AG08395 (cell line): ENCODE measurements around the gene CROCC2.

Experiments used
- DNase-seq: peaks from one replicate; pipeline ENCODE4 v3.0.0; 2012; ENCODE audit warnings: mixed read lengths, low spot score

CROCC2 gene

DNA sequence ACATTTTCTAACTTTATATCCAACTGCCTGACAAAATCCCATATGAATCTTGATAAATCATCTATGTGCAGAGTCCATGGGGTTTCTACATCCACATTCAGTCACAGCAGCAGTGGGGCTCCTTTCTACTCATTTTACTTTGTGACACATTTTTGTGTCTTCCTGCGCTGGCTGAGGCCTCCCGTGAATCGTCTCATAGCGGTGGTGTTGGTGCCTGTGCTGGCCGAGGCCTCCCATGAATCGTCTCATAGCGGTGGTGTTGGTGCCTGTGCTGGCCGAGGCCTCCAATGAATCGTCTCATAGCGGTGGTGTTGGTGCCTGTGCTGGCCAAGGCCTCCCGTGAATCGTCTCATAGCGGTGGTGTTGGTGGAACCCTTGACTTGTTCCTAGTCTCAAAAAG lies 109.3 kb downstream of the CROCC2 start:
- DNase-seq, result no peak

DNA sequence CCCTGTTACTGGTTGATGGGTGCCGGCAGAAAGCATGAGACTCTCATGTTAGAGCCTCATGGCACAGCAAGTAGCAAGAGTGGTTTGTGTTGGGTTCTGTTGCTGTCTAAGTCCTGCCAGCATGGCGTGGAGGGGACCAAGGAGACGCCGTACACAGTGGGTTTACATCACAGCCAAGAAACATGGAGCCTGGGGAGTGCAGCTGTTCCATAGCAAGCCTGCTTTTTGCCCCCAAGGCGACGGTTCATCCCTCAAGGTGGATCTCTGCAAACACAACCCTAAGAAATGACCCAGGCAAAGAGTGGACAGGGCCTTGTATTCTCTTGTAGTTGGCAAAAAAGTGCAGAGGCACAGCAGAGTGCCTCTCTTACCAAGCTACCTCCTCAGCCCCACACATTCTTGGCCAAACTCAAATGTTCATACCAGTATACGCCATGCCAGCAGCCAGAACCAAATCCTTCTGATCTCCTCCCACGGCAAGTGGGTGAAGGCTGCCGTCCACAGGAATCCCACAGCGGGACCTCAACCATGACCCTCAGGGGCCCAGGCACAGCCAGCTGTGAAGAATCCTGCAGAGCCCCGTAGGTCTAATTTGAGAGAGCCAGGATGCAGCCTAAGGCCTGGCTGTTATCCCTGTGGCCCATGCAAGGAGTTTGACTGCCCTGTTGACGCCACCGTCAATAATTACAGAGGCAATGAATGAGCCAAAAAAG lies 111.2 kb downstream of the CROCC2 start:
- no peak for DNase-seq

DNA sequence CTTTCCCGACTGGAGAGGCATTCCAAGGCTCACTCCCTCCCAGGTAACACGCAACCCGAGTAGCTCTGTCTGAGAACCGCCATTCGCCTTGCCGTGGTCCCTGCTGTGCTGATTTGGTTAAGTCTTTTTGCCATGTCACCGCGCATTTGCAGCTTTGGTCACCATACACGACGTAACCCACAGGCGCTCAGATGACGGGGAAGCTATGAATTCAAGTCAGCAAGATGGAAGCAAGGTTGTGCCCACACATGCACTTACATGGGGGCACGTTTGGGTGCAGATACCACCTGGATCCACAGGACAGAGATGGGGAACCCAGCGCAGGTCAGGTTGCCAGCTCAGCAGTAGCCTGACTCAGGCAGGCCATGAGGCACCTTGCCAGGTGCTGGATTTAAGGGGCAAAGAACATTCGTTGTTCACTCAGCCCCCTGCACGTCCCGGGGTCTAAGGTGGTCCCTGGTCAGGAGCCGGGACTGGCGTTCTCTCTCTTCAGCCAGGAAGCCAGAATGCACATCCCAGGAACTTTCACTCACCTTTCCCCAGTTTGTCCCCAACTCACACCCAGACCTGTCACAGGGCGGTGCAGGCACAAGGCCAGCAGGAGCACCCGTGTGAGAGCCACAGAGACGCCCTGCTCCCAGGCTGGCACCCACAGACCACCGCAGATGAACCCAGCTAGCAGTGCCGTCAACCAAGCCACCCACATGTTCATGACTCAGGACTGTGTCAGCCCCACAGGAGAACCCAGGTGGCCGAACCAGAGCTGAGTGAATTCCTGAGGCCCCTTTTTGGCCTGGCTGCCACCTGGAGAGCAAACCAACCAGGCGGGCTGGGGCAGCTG lies 112.1 kb downstream of the CROCC2 start:
- no peak for DNase-seq

DNA sequence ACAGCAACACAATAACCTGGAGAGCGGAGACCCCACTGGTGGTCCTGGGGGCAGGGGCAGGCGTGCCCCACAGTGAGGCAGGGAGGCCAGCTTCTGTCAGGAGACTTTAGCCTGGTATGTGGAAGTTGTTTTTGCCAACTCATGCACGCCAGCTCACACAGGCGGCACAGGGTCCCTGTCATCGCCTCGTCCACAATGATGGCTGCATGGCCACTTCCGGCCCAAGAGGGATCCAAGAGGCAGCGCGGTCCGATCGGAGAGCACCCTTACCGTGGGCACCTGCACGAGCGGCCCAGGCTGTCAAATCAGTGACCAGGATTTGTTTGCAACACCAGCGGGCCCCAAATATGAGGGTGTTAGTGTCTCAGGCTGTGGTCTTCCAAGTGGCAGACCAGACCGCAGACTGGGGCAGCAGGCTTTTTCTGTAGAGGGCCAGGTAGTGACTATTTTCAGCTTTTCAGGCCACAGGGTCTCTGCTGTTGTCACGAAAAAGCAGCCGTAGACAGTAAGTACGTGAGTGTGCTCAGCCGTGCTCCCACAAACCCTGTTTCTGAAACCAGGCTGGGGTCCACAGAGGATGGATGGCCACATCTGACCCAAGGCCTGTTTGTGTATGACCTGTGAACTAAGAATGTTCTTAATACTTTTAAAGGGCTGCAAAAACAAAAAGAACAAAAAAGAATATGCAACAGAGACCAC lies 113.5 kb downstream of the CROCC2 start:
- DNase-seq, result no peak

DNA sequence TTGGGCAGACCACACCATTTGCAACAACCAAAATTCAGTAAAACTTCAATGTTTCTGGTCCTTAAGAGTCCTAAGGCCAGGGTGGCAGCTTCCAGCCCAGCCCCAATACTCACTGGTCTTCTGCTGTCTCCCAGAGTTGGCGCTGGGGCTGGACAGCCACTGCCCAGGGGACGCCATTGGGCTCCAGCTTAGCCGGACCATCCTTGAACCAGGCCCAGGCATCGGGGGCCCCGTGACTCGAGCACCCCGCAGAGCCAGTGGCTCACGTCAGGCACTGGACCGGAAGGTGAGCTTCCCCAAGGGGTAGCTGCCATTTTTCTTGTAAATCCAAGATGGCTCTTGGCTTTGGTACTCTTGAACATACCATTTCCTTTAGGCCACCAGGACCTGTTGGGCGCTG lies 114.1 kb downstream of the CROCC2 start:
- DNase-seq, result no peak

DNA sequence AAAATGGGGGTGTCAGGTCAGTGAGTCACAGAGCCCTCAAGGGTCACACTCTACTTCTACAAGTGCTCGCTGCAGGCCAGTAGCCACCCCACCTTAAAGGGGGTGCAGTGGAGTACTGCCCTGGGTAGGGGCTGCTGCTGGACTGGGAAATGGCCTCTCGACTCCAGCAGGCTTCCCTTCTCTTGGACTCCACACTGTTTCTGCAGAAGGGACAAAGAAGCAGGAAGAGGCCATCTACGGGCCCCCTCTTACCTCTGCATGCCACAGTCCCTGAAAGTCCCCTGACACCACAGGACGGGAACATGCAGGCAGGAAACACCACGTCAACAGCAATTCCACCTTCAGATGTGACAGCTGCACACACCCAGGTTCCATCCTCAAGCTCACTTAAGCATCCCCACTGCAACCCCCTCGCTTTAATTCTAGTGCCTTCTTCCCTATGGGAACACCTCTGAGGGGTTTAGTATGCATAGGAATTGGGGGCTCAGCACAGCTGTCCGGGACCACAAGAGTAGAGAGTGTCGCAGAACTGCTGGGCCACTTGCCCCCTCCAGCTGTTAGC lies 114.6 kb downstream of the CROCC2 start:
- no peak for DNase-seq

DNA sequence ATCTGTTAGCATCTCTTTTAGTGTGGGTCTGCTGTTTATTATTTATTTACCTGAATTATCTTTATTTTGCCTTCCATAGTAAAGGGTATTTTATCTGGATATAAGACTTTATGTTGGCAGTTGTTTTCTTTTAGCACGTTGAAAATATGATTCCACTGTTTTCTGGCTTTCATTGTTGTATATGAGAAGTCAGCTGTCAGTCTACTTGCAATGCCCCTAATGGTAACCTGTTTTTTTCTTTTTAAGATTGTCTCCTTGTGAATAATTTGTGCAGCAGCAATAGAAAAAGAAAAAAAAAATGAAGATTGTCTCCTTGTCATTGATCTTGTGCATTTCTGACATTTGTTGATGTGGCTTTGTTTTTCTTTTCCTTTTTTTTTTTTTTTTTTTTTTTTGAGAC lies 119.5 kb downstream of the CROCC2 start:
- DNase-seq, result no peak

DNA sequence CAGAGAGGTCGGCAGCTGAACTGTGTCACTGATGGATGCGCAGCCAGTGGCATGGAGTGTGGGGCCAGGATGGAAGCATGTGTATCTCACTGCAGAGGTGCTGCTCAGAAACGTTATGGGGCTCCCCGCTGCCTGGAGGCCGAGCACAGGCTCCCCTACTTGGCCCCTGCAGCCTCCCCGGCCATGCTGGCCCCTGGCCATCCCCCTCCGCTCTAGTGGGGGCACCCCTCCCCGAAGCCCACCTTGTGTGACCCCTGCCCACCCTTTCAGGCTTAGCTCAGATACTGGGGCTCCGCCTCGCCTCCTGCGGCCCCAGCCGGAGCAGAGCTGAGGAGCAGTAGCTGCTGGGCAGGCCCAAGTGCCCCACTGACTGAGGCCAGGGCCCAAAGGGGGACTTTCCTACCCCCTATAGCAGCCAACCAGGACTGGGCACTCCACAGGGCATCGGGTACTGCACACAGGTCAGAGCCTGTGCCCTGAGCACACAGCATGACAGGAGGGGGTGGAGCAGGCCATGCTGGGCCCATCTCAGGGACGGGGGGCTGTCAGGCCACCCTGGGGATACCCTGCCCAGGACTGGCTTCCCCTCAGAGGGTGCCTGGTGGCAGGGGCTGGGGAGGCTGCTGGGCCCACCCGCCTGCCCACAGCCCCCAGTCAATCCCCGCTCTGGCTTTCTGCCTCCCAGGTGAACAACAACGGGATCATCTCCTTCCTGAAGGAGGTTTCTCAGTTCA lies 123.6 kb downstream of the CROCC2 start:
- DNase-seq, result no peak

DNA sequence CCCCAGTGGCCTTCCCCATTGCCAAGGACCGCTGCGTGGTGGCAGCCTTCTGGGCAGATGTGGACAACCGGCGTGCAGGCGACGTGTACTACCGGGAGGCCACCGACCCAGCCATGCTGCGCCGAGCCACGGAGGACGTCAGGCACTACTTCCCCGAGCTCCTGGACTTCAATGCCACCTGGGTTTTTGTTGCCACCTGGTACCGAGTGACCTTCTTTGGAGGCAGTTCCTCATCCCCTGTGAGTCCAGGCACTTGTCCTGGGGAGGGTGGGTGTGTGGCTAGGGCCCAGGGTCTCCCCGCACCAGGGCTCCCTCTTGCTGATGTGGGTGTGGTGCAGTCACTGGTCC lies 124.2 kb downstream of the CROCC2 start:
- DNase-seq, result no peak

DNA sequence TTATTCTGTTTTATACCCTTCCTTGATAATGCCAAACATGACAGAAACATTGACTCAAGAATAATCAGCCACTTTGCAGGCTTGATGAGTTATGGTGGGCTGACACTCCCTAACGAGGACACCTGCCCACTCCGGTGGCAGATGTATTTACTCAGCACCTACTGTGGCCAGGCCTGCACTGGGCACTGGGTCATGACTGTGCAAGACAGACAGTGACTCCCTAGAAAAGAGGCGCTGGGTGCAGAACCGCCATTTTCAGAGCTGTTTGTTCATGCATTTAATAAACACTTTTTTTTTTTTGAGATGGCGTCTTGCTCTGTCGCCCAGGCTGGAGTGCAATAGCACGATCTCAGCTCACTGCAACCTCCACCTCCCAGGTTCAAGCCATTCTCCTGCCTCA lies 124.7 kb downstream of the CROCC2 start:
- DNase-seq, result no peak

DNA sequence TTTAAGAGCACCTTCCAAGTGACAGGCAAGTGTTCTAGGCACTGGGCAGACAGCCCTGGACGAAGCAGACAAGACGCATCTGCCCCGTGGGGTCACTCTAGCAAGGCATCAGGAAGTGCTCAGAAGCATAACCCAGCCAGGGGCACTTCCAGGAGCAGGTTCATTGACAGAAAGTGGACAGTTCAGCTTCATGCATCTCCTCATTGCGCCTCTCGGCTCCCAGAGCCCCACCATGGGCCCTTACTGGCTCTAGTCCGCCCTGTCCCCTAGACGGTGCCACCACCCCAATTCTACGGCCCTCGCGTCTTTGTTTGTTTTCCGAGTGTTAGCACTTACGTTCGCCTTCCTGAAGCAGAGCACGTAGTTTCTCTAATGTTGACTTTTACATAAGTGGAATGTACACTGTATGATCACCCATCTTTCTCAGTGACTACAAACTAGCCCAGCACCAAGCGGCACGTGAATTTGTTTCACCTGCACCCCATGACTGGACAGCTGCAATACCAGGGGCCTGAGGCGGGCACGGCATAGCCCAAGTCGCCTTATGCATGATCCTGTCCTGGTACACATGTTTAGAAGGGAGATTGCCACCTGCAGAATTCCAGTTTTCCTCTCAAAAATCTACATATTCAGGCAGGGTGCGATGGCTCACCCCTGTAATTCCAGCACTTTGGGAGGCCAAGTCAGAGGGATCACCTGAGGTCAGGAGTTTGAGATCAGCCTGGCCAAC lies 125.5 kb downstream of the CROCC2 start:
- no peak for DNase-seq

DNA sequence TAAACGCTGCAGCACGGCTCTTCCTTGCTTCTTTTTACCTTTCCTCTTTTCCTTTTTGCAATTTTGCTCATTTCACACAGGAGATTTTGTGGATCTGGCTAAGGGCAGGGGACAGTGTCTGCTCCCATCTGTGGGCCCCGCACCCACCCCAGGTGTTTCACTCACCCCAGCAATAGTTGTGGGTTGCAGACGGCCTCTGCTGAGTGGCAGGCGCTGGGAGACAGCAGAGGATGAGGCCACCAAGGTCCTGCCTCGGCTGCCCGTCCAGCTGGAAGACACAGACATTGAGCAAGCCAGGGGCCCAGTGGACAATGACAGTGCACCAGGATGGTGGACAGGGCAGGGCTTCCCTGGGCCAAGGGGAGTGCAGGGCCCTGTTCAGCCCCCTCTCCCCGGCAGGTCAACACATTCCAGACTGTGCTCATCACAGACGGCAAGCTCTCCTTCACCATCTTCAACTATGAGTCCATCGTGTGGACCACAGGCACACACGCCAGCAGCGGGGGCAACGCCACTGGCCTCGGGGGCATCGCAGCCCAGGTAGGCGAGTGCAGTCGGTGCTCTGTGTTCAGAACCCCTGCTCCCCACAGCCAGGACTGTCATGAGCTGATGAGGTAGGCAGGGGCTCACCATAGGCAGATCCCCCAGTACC lies 127.3 kb downstream of the CROCC2 start:
- no peak for DNase-seq

DNA sequence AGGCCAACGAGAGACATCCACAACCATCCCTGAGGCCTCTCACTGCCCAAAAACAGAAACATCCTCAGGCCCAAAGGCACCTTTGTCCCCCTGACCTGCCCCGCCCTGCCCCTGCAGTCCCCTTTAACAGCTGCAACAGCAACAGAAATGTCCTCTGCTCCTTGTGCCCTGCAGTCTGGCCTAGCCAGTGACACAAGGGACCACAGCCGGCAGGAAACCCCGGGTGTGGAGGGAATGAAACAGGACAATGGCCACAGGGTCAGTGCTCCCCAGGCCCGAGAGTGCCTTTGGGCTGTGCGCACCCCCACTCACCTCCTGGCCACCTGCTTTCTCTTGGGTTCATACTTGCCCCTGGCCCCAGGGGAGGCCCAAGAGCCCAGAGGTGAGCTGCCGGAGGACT lies 127.9 kb downstream of the CROCC2 start:
- DNase-seq, result no peak

DNA sequence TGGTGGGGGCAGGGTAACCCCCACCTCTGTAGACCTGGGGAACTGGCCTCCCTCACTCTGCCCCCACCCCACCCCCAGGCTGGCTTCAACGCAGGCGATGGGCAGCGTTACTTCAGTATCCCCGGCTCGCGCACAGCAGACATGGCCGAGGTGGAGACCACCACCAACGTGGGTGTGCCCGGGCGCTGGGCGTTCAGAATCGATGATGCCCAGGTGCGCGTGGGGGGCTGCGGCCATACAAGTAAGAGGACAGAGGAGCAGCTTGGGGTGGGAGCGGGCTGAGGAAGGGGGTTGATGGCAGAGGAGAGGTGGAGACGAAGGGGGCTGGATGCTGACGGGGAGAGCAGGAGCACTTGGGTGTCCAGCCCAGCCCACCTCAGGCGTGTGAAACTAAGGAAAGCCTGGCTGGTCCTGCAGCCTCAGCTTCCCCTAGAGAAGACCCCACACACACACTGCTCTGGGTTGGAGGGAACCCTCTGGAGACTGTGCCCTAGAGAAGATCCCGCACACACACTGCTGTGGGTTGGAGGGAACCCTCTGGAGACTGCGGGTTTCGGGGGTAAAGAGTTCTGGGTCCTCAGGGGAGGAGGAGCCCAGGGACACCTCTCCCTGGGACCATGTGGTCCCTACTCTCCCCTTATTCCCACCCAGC lies 128.5 kb downstream of the CROCC2 start:
- no peak for DNase-seq

DNA sequence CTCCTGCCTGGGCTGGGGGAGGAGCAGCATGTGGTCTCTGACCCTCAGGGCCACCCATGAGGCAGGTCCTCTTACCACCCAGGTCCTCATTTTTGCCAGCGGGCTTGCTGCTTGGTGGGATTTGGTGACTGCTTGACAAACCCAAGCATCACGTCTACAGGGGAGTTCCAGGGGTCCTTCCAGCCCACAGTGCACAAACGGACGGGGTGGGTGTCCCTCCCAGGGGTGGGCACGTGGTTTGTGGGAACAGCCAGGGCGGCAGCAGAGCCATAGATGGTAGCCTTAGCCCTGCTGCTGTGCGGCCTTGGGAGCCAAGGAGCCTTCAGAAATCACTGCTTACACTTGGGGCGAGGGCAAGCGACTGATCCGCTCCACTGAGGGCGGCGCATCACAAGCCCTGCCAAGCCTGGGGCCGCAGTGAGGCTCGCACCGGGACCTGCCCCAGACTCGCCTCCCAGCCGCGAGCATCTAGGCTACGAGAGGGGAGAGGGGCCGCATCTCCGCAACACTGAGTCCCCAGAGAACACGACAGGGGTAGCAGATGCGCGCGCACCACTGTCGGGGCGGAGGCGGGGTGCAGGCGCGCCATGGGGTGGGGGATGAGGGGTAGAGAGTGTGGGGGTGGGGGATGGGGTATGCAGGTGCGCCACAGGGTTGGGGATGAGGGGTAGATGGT lies 129.1 kb downstream of the CROCC2 start:
- DNase-seq, result no peak

DNA sequence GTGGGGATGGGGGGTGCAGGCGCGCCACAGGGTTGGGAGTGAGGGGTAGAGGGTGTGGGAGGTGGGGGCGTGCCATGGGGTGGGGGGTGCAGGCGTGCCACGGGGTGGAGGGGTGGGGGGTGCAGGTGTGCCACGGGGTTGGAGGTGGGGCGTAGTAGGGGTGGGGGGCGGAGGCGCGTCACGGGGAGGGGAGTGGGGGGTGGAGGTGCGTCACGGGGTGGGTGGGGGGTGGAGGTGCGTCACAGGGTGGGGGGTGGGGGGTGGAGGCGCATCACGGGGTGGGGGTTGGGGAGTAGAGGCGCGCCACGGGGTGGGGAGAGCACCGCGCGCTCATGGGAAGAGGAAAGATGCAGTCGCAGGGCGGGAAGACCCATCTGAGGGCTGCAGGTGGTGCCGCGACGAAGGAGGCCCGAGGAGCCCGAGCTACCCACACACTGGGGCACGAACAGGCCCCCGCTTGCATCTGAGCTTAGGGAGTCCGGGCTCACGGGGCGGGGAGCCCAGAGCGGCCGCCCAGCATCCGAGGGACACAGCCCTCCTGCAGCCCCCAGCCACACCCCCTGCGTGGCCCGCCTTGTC lies 129.8 kb downstream of the CROCC2 start:
- DNase-seq, result no peak

DNA sequence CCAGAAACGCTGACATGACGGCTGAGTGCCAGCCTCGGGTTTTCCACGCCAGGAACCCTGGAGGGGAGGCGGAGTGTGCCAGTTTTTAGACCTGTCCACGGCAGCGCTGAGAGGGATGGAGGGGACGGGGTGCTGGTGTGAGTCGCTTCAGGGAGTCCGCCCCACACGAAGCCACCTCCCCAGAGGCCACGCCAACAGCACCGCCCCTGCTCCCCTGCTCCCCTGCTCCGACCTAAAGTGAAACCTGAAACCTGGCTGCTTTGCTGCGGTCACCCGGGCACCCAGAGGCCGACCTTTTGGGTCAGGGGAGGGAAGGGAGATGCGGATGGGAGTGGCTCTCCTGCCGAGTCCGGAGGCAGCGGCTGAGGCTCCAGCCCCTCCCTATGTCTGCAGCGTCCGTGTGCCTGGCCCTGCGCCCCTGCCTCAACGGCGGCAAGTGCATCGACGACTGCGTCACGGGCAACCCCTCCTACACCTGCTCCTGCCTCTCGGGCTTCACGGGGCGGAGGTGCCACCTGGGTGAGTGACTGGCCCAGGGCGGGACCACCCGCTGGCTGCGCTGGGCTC lies 130.3 kb downstream of the CROCC2 start:
- DNase-seq, result no peak

DNA sequence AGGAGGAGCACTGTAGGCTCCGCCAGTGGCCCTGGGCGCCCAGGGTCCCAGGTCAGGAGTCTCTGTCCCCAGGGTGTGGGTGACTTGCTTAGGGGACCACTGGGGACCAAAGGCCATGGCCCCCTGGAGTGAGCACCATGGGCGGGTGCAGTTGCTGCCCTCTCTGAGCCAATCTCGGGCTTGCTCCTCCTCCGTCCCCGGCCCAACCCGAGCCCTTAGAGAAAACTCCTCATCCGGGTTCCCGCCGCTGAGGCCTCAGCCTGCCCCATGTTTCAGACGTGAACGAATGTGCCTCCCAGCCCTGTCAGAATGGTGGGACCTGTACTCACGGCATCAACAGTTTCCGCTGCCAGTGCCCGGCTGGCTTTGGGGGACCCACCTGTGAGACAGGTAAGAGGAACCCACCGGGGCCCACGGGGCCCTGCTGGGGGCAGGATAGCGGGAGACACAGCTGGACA lies 130.9 kb downstream of the CROCC2 start:
- DNase-seq, result no peak

DNA sequence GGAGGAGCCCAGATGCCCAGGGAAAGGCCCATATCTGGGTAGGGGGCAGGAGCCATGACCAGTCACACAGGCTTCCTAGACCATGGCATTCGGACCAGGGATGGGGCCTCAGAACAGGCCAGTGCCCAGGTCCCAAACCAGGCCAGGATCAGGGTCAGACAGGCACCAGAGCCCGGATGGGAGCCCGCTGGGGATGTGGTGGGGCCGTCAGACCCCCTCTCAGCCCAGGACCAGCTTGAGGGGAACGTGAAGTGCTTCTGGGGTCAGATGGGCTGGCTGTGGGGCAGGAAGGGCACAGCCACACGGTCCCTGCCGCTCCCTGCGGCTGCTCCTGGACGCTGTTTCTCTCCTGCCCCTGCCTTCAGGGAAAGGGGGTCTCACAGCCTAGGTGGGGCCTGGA lies 131.4 kb downstream of the CROCC2 start:
- DNase-seq, result no peak
